GM21786 (cell line): ENCODE measurements around the gene PDK2.
A peak's percentile ranks its signal among the peaks of the same experiment; 100 is the strongest.

Experiments
- ATAC-seq: cut with Tn5 transposase; IDR thresholded peaks from one replicate; pipeline ENCODE4 v1.9.1; 2021; ENCODE audit not compliant: unreplicated experiment

The PDK2 gene

DNA sequence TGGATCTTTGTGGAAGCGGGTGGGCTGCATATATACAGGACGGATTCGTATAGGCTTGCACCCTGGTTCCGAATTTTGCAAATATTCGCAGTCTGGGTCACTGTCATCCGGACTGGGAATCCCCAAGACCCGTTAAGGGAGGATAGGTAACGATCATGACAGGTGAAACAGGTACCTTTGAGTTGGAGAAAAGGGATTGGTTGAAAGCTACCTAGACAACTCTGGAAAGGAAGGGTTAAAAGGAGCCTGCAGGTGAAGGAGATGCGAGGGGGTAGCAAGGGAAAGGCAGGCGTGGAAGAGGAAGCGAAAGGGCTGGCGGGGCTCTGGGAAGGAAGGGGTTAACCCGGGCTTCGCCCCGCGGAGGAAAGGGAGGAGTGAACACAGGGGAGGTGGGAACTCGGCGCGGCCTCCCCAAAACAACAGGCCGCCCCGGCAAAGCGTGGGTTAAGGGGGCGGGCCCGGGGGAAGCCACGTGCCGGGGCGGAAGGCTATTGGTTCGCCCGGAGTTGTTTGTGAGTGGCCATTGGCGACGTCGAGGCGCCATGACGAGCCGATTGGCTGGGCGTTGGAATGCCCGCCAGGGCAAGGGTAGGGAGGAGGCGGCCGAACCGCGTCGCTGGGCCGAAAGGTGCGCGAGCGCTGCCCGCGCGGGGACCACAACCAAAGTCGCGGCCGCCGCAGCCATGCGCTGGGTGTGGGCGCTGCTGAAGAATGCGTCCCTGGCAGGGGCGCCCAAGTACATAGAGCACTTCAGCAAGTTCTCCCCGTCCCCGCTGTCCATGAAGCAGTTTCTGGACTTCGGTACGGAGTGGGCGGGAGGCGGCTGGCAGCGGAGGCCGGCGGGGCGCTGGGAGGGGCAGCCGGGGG lies at the start of gene PDK2:
Gene PDK2, plus strand, starts transcription at position 599 of the 867 bp plus-strand sequence. Its CDS starts 85 bp downstream, at position 684.
- peak; percentile 86 for ATAC-seq

DNA sequence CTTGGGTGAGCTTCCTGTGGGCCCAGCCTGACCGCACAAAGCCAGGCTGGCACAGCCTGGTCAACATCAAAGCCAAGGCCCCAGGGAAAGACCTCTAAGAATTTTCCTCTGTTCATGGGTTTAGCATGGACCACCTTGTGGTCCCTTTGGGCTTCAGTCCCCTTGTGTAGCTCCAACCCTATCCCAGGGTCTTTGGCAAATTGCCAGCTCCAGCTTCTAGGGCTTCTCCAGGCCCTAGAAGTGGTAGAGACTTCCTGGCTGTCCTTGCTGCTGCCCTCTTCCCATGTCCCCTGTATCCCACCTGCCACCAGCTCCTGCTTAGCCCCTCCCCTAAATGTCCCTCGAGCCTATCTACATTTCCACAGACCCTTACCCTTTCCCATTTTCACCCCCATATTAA lies 49.0 kb upstream of the PDK2 start:
- no peak for ATAC-seq

DNA sequence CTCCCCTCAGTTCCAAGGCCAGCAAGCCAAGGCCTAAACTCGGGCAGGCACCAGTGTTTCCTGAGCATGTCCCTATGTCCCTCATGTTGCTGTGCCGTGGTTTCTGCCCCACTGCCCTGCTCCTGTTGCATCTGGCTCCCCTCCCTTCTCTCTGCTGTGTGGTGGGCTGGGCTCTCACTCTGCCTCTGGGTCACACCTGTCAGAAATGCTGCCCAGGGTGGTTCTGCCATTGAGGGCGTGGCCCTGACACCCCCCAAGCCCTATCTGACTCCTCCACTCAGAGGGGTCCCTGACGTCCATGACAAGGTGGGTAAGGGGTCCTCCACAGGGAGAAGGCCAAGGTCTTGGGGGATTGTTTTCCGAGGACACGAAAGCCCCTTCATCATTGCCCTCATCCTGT lies 48.5 kb upstream of the PDK2 start:
- ATAC-seq: no peak

DNA sequence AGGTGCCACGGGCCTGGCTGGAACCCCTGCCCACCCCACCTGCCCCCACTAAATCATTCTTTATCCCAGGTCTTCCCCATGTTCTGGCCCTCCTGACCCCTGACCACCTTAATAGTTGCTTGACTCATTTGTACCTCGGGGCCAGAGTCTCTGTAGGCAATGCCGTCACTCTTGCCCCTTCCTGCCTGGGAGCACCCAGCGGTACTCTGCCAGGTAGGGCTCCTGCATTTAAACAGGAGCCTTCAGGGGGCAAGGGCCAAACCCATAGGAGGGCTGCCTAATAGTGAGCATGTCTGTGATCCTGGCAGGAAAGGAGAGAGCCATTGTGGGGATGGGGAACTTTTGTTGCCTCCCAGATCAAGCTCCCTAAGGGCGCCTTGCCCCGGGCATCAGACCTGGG lies 48.1 kb upstream of the PDK2 start:
- no peak for ATAC-seq

DNA sequence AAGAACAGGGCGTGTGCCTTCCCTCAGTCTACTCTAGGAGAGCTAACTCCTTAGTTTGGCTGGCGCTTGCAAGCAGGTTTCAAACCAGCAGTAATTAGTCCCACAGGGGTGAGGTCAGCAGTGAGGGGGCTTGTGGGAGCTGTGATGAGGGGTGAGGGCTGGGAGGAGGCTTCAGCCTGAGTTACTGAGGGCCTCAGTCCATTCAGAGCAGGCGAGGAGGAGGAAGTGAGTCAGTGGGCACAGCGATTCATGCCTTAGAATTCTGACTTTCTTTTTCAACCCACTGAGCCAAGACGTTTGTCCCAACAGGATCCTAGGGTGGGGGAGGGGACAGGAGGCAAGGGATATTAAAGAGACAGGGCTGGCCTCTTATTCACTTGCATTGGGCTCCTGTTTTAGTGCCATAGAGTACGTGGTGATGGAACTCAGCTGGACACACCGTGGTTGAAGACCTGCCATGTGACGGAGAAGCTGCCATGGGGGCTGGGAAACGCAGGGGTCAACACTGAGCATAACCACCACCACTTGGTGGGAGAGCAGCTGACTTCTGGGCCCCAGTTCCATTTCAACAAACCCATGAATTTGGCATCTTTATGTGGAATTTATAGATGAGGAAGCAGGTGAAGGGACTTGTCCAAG lies 47.5 kb upstream of the PDK2 start:
- no peak for ATAC-seq

DNA sequence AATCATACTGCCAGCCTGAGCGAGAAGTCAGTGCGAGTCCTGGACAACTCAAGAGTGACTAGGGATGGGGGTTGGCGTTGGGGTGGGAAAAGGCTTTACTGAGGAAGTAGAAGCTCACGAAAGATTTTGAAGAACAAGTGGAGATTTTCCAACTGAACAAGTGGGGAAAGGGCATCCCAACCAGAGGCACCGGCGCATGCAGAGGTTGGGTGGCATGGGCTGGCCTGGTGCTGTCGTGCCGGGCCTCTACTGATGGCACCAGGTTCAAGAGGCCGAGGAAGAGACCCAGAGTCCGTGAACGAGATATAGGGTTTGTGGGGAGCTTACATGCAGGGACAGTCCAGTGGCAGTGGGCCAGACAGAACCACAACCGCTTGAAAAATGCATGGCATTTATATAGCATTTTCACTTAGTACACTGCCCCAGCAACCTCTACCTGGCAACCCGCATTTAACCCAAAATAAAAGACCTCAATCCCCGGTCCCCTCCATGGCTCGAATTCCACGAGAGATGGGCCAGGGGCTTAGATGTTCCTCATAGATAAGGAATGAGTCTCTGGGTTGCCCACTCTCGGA lies 46.9 kb upstream of the PDK2 start:
- ATAC-seq: no peak

DNA sequence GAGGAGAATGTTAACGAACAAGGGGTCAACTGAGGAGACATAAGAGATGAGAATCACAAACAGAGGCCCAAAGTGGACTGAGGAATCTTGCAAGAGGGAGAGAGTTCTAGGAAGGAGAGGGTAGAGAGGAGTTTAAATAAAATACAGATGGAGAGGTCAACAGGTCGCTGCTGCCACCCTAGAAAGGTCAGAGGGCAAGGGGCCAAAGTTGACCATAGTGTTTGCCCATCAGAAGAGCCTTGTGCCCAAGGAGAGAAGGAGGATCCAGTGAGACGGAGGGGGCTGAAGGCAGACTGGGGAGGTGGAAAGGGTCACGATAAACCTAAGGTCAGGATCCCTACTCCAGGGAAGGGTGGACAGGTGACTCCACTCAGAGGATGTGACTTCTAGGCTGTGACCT lies 46.2 kb upstream of the PDK2 start:
- ATAC-seq: no peak

DNA sequence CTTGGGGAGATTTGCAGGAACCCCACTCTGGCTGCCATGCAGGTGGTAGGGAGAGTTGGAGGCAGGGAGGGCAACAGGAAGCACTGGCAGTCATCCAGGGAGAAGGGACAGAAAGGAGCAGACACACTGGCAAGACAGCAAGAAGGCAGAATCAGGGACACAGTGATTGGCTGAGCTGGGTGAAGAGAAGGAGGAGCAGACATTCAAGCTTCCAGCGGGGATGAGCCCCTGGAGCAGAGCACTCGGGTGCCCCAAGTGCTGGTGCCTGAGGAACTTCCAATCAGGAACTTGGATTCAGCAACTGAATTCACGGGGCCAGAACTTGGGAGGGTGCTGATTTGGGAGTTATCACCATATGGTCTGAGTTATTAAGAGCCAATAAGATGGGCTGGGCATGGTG lies 45.5 kb upstream of the PDK2 start:
- no peak for ATAC-seq

DNA sequence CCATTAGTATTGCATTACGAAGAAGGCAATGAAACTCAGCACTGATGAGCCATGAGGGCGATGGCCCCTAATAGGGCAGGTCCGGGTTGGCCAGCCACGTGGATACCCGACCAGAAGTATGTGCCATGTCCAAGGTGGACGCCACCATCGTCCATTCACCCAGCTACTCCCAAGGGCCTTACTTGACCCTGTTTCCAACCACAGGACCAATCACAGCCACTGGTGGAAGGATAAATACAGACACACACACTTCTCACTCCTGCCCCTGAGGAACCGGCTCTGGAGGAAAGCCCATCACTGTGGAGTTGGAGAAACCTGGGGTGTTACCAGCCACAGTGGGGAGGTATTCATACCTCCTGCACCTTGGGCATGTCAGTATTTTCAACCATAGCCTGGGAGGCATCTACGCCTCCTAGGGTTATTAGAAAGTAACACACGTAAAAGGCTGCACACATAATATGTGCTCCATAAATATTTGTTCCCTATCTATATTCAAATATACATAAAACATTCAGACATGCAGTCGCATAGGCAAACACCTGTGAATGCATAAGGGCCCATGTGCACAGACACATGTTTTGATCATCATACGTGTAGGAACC lies 44.6 kb upstream of the PDK2 start:
- ATAC-seq: no peak

DNA sequence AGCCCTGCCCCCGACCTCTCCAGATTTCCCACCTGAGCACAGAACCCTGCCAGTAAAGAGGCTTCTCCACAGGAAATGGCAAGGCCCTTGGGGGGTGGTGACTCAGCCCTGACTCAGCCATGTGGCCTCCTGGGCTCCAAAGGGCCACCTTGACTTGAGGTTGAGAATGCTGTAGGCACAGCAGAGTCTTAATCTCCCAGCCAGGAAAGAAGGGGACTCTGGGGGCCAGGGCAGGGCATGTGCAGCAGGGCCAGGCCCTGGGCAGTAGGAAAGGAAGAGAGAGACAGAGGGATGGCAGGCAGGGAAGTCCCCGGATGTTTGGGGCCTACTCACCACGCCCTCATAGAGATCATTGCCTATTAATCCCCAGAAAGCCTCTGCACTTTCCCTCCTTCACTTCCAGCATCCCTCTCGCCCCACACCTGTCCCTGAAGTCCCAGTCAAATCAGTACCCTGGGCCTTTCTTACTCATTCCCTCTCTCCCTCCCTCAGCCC lies 44.0 kb upstream of the PDK2 start:
- ATAC-seq: no peak

DNA sequence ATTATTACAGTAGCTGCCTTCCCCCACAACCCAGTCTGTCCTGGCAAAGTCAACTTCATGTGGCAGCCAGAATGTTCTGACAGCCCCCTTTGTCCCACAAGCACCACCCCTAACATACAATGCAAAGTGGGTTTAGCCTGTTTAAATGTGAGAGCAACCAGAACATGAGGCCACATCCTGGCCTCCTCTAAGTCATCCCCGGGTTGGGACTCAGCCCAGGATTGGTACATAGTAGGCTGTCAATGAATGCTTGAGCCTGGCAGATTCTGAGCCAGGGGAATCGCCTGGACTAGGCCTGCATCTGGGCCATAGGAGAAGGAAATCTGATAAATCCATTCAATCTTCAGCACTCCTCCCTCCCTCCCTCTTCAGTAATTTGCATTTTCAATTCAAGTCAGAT lies 43.5 kb upstream of the PDK2 start:
- ATAC-seq: no peak

DNA sequence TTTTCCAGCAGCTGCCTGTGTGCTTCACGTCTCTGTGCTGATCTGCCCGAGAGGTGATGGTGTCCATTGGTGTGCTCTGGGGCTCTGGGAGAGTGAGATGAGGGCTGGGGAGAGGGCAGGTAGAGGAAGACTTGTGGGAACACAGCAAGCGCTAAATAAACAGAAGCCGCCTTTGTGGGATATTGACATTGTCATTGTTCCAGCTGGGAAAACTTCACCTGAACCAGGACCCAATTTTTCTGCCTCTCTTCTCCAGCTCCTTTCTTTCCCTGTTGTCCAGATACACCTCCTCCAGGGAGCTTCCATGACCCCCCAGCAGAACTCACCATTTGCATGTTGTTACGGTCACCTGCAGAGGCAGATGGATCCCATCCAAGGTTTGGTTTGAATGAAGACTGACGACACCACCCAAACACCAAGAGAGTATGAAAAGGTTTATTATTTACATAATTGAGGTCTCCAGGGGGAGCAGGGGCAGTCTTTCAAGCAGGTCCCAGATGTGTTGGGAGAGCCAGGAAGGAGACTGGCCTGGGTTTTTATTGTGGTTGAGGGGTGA lies 42.8 kb upstream of the PDK2 start:
- ATAC-seq: no peak

DNA sequence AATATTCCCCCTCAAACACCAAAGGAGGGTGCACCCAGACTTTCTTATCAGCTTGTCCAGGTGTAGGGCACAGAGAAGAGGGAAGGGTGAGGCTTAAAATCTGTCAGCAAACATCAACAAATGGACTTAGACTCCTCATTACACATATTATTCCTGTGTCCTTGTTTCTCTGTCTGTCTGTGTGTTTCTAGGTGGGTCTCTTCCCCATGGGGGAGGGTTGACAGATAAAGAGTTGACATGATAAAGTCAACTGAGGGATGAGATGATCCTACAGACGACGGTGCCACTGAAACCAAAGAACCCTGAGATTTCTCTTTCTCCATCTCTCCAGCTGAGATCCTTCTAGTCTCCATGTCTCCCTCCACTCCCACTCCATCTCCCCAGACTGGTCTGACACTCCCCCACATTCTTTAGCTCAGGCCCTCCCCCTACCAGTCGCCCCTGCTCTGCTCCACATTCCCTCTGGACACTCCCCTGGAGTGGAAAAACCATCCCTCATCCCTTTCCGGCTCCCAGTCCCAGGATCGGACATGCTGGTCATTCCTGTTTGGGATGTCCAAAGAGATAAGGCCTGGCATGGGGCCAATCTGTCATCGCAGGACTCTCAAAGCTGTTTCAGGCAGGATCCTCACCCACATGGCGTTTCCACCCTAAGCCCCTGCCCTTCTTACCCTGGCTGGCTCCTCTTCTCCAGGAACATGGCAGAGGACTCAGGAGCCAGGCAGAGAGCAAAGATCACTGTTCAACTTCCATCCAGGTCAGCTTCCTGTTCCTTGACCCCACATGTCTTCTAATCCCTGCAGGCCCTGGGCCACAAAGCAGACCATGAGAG lies 42.1 kb upstream of the PDK2 start:
- no peak for ATAC-seq

DNA sequence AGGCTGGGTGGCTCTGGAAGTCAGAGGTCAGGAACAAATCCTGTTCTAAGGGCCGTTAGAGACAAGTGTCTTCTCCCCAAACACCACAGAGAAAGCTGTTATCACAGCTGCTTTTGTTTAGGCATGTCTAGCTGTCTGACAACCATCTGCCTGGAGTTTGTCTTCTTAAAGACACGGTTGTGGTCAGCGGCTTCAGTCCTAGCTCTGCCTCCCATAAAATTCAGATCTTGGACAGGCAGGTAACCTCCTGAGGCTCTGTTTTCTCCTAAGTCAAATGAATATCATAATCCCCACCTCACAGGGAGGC lies 41.5 kb upstream of the PDK2 start:
- ATAC-seq: no peak

DNA sequence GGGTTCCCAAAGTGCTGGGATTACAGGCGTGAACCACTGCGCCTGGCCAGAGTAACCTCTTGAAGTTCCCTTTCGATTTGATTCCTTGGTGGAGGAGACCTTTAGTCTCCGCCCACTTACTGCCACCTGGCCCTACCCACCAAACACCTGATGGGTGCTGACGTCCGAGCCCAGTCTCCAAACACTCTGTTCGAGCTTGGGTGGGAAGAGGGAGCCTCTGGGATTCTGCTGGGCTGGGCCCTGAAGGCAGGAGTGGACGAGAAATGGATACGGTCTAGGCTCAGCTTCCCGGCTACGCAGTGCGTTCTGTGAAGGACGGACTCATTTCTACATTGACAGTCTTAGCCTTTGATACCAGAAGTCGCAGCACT lies 40.1 kb upstream of the PDK2 start:
- ATAC-seq: no peak

DNA sequence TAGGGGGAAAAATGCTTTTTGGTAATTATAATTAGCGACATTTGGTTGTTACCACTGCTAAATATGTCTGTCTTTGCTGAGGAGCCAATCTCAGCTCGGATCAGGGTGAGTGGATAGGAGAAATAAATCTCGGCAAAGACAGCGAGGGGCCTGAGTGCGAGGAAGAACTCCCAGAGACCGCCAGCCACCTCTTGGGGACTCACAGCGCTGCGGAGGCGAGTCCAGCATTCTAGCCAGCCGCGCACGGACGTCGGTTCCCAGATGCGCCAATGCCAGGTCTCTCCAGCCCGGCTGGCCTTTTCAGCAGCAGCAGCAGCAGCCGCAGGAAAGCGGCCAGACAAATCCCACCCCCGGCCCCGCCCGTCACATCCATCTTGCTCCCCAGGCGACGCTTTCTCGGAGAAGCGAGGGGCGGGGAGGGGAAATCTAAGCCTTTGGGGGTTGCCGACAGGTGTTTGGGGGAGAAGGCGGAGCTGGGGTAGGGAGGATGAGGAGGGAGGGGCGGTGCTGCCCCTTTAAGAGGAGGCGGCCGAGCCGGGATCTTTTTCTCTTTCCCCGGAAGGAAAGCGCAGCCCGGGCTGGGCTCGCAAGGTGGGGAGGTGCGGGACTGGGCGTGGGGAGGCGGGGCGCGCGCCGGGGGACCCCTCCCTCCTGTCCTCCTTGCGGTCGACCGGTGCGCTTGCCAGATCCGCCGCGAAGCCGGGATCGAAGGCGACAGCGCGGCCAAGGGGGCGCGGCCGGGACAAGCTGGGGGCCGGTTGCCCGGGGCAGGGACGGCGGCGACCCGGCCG lies 39.5 kb upstream of the PDK2 start, which contains the start of gene ITGA3:
Gene ITGA3, plus strand, starts transcription at position 685 of the 791 bp plus-strand sequence. CDS start 330 bp downstream, outside the sequence.
- ATAC-seq: no peak

DNA sequence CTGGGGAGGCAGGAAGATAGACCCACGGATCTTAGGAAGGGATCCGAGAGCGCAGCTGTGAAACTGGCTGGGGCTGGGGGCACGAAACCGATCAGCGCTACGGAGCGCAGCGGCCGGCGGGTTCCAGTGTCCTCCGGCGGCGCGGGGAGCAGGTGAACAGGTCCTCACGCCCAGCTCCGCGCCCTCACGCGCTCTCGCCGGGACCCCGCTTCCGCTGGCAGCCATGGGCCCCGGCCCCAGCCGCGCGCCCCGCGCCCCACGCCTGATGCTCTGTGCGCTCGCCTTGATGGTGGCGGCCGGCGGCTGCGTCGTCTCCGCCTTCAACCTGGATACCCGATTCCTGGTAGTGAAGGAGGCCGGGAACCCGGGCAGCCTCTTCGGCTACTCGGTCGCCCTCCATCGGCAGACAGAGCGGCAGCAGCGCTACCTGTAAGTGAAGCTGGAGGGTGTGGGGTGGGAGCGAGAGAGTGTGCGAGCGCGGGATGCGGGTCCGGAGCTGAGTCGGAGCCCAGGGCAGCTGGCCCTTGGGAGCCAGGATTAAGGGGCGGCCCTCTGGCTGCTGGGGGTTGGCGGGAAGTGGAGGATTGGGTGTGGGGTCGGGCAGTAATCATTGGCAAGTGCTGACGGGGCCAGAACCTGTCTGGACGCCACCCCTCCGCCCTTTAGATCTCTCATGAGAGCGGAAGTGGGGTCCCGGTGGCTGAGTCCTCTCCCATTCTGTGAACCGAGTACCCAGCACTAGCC lies 38.8 kb upstream of the PDK2 start:
- no peak for ATAC-seq

DNA sequence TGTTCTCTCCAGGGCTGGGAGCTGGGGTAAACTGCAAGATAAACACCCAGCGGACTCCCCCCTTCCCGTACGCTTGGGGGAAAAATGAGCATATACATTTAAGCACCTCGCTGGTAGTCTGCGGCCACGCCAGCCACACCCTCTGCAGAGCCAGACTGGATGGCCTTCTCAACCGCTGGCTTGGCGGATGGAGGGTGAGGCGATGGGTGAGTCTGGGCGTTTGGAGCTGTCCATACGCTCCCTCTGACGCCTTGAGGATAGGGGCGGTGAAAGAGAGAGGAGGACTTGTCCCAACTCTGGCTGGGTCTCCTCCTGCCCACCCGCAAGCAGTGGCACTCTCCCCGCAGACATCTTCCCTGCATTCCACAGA lies 38.2 kb upstream of the PDK2 start:
- ATAC-seq: no peak

DNA sequence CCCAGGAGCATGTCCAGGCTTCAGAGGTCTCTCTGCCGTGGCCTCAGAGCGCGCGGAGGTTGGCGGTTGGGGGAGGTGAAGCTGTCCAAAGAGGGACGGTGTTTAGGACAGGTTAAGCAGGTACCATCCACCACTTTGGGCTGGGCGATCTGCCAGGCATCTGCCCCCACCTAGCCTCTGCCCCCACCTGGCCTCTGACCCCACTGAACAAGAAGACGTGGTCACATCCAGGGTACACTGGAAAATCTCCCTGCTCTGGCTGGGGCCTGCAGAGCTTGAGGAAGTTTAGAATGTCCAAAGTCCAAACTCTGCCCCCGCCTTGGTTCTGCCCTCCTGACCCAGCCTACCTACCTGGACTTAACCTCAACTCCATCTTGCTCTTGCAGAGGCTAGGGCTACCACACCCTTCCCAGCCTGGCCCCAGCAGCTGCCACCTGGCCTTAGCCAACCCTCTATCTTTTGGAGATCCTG lies 37.6 kb upstream of the PDK2 start:
- ATAC-seq: no peak
